GM06990 (cell line): Measurements from ENCODE around the gene GNAT3.

ENCODE experiments used
- DNase-seq: peaks from one replicate; pipeline ENCODE4 v3.0.0-alpha.2; 2011; ENCODE audit not compliant: insufficient read length; ENCODE audit errors: extremely low read depth
- H3K27me3 ChIP-seq: replicated peaks from 2 replicates; pipeline ENCODE4 v1.6.0; 2011; ENCODE audit warnings: low read length; ENCODE audit not compliant: control insufficient read depth, insufficient read depth
- H3K36me3 ChIP-seq: 2 replicates; pipeline ENCODE4 v1.5.1; 2011; ENCODE audit warnings: low read length; ENCODE audit not compliant: control insufficient read depth, insufficient read depth
- H3K4me3 ChIP-seq: replicated peaks from 2 replicates; pipeline ENCODE4 v1.5.1; 2011; ENCODE audit warnings: low read depth, mild to moderate bottlenecking, control low read depth, low read length
- CTCF ChIP-seq: IDR thresholded peaks from 2 replicates; pipeline ENCODE4 v1.5.1; 2011; ENCODE audit warnings: low read length, control low read depth, mild to moderate bottlenecking, inconsistent platforms; ENCODE audit not compliant: insufficient read depth, poor library complexity, severe bottlenecking

GNAT3 gene

GRCh38 chr7:80529362-80529761 lies 17.5 kb upstream of the GNAT3 start:
- DNase-seq, result no peak
- no peak overlapping the region for H3K4me3 ChIP-seq
- H3K27me3 ChIP-seq, result no peaks in the 10 kb centered on the region
- H3K36me3 ChIP-seq, result no peaks in the 10 kb centered on the region
- no peak for TF ChIP-seq CTCF

GRCh38 chr7:80528689-80529088 lies 16.8 kb upstream of the GNAT3 start:
- no peak for TF ChIP-seq CTCF
- no peak for DNase-seq
- H3K4me3 ChIP-seq, result no peak overlapping the region
- H3K27me3 ChIP-seq, result no peaks in the 10 kb centered on the region
- H3K36me3 ChIP-seq, result no peaks in the 10 kb centered on the region

GRCh38 chr7:80526472-80526871 lies 14.6 kb upstream of the GNAT3 start:
- Histone ChIP-seq H3K4me3 (no peak overlapping the region), H3K36me3 (no peaks in the 10 kb centered on the region), H3K27me3 (no peaks in the 10 kb centered on the region)
- no peak for TF ChIP-seq CTCF
- no peak for DNase-seq

- Histone ChIP-seq H3K27me3 (no peaks in the 10 kb centered on the region), H3K4me3 (no peak overlapping the region), H3K36me3 (no peaks in the 10 kb centered on the region)
- DNase-seq, result no peak
- no peak for TF ChIP-seq CTCF
Measured at GRCh38 chr7:80524693-80525092, 12.8 kb upstream of the GNAT3 start.

- no peak overlapping the region for H3K4me3 ChIP-seq
- no peak for TF ChIP-seq CTCF
- no peaks in the 10 kb centered on the region for H3K27me3 ChIP-seq
- no peak for DNase-seq
- H3K36me3 ChIP-seq, result no peaks in the 10 kb centered on the region
Measured at GRCh38 chr7:80521809-80522208, 9.9 kb upstream of the GNAT3 start.

GRCh38 chr7:80520199-80520598 lies 8.3 kb upstream of the GNAT3 start:
- H3K4me3 ChIP-seq, result no peak overlapping the region
- no peaks in the 10 kb centered on the region for H3K27me3 ChIP-seq
- TF ChIP-seq CTCF, result no peak
- H3K36me3 ChIP-seq, result no peaks in the 10 kb centered on the region
- no peak for DNase-seq
